ENCODE results near the gene DERA.
"Not testable (repeated sequence)": the region's sequence is repeated elsewhere in the genome, so short reads cannot be mapped to it uniquely, and the experiment has no call there.

Gene DERA

GRCh38 chr12:15956413-15957185 is 45.5 kb downstream of the DERA start:
- in situ Hi-C loops (cut with HindIII; ENCODE audit: low sequenced_read_pairs): no loop called here

GRCh38 chr12:15962760-15963159 is 51.6 kb downstream of the DERA start:
- in situ Hi-C loops (cut with HindIII; ENCODE audit: low sequenced_read_pairs): no loop called here

GRCh38 chr12:15963271-15963670 is 52.1 kb downstream of the DERA start:
- in situ Hi-C loops (cut with HindIII; ENCODE audit: low sequenced_read_pairs): no loop called here

GRCh38 chr12:15966426-15966825 is 55.3 kb downstream of the DERA start:
- in situ Hi-C loops (cut with HindIII; ENCODE audit: low sequenced_read_pairs): no loop called here

- in situ Hi-C loops (cut with HindIII; ENCODE audit: low sequenced_read_pairs): not testable (repeated sequence)
These were observed 55.9 kb downstream of the DERA start for GRCh38 chr12:15967053-15967452.

- in situ Hi-C loops (cut with HindIII; ENCODE audit: low sequenced_read_pairs): no loop called here
These were observed 60.1 kb downstream of the DERA start for GRCh38 chr12:15971211-15971610.

GRCh38 chr12:15972894-15973293 is 61.8 kb downstream of the DERA start:
- in situ Hi-C loops (cut with HindIII; ENCODE audit: low sequenced_read_pairs): no loop called here

- in situ Hi-C loops (cut with HindIII; ENCODE audit: low sequenced_read_pairs): no loop called here
These were observed 67.1 kb downstream of the DERA start for GRCh38 chr12:15977999-15978951.

GRCh38 chr12:15979096-15980092 is 68.3 kb downstream of the DERA start:
- in situ Hi-C loops (cut with HindIII; ENCODE audit: low sequenced_read_pairs): no loop called here

- in situ Hi-C loops (cut with HindIII; ENCODE audit: low sequenced_read_pairs): no loop called here
These were observed 70.9 kb downstream of the DERA start for GRCh38 chr12:15982071-15982470.

- in situ Hi-C loops (cut with HindIII; ENCODE audit: low sequenced_read_pairs): no loop called here
These were observed 71.3 kb downstream of the DERA start for GRCh38 chr12:15982471-15982870.

- in situ Hi-C loops (cut with HindIII; ENCODE audit: low sequenced_read_pairs): no loop called here
These were observed 71.8 kb downstream of the DERA start for GRCh38 chr12:15982921-15983320.

GRCh38 chr12:15984097-15984800 is 73.1 kb downstream of the DERA start:
- in situ Hi-C loops (cut with HindIII; ENCODE audit: low sequenced_read_pairs): no loop called here

GRCh38 chr12:15984963-15985362 is 73.8 kb downstream of the DERA start:
- in situ Hi-C loops (cut with HindIII; ENCODE audit: low sequenced_read_pairs): no loop called here

- in situ Hi-C loops (cut with HindIII; ENCODE audit: low sequenced_read_pairs): no loop called here
These were observed 76.6 kb downstream of the DERA start for GRCh38 chr12:15987696-15988095.

- in situ Hi-C loops (cut with HindIII; ENCODE audit: low sequenced_read_pairs): no loop called here
These were observed 78.0 kb downstream of the DERA start for GRCh38 chr12:15988983-15989755.

- in situ Hi-C loops (cut with HindIII; ENCODE audit: low sequenced_read_pairs): no loop called here
These were observed 84.7 kb downstream of the DERA start for GRCh38 chr12:15995801-15996200.

- in situ Hi-C loops (cut with HindIII; ENCODE audit: low sequenced_read_pairs): no loop called here
These were observed 85.1 kb downstream of the DERA start for GRCh38 chr12:15996254-15996653.

- in situ Hi-C loops (cut with HindIII; ENCODE audit: low sequenced_read_pairs): no loop called here
These were observed 85.8 kb downstream of the DERA start for GRCh38 chr12:15996948-15997347.

All from DLD1 (cell line).